GM12878 (cell line): Measurements from ENCODE around the gene KCNC1. TPM values are rescaled to one million over a fixed set of nuclear protein-coding genes. Genes with fewer than 3 reads are reported as not detected.

ENCODE experiments used
- ATAC-seq: fragments of 200-7000 bp; cut with Tn5 transposase; 3 replicates; pipeline ENCODE4 v1.9.1; 2020; ENCODE audit warnings: mild to moderate bottlenecking, moderate library complexity
- BruUV-seq: library from RNA; stranded (reverse); fragments of 400-500 nt; replicated peaks from 2 replicates; lab custom pipeline; 2021; lab: Mats Ljungman, UMichigan
- CTCF ChIA-PET: fragments of 300-600 bp; sonication (Branson Sonifier 250); formaldehyde crosslinking; extraction: SDS; loops from one replicate; lab custom pipeline; 2021; ENCODE audit warnings: inconsistent platforms; lab: Yijun Ruan, JAX
- POLR2A ChIA-PET: fragments of 350-600 bp; formaldehyde crosslinking; extraction: SDS; loops from one replicate; lab custom pipeline; 2021; ENCODE audit warnings: inconsistent platforms; lab: Charles Lee
- RAD21 ChIA-PET: fragments of 300-600 bp; sonication (Branson Sonifier 250); formaldehyde crosslinking; loops from one replicate; lab custom pipeline; 2023; ENCODE audit warnings: antibody characterized with exemption; ENCODE audit not compliant: unreplicated experiment; lab: Charles Lee
- SMC1A ChIA-PET: fragments of 300-600 bp; sonication (Branson Sonifier 250); formaldehyde crosslinking; loops from one replicate; lab custom pipeline; 2023; ENCODE audit not compliant: unreplicated experiment, uncharacterized antibody; lab: Charles Lee
- DNase-seq: peaks from one replicate; pipeline ENCODE4 v3.0.0-alpha.2; 2011; ENCODE audit warnings: low read depth, low spot score
- FAIRE-seq: peaks from 3 replicates; lab custom pipeline; 2011; peaks lifted over from hg19 to GRCh38; lab: Jason Lieb, UNC
- H2AFZ ChIP-seq: 2 replicates; pipeline ENCODE4 v1.6.0; 2011; ENCODE audit warnings: low read depth, low read length, control low read depth; ENCODE audit not compliant: control insufficient read depth
- H3K27ac ChIP-seq: 2 replicates; pipeline ENCODE4 v1.5.1; 2011; ENCODE audit warnings: control low read depth; ENCODE audit not compliant: control insufficient read depth, insufficient read depth
- H3K27me3 ChIP-seq, 2 experiments: replicated peaks in 1 of 2; 2 replicates each; pipeline versions ENCODE4 v1.6.0 to v1.6.1; 2011; ENCODE audit warnings: low read length in 1 of 2; ENCODE audit not compliant: control insufficient read depth in 2 of 2, insufficient read depth in 2 of 2
- H3K36me3 ChIP-seq, 2 experiments: 2 replicates each; pipeline ENCODE4 v1.5.1; 2011; ENCODE audit warnings: low read length in 1 of 2; ENCODE audit not compliant: control insufficient read depth in 2 of 2, insufficient read depth in 2 of 2
- H3K4me1 ChIP-seq: 2 replicates; pipeline ENCODE4 v1.6.1; 2011; ENCODE audit warnings: mild to moderate bottlenecking, low read length, moderate library complexity, mixed read lengths; ENCODE audit not compliant: control insufficient read depth, insufficient read depth
- H3K4me2 ChIP-seq: 2 replicates; pipeline ENCODE4 v1.6.0; 2011; ENCODE audit warnings: control low read depth; ENCODE audit not compliant: control insufficient read depth, insufficient read depth
- H3K4me3 ChIP-seq: fragments of 200-600 bp; sonication (generic); 2 replicates; pipeline ENCODE4 v1.5.1; 2016
- H3K79me2 ChIP-seq: 2 replicates; pipeline ENCODE4 v1.6.0; 2011; ENCODE audit warnings: low read length; ENCODE audit not compliant: control insufficient read depth, insufficient read depth
- H3K9ac ChIP-seq: 2 replicates; pipeline ENCODE4 v1.8.0; 2011; ENCODE audit warnings: low read length, control low read depth, mixed read lengths; ENCODE audit not compliant: control insufficient read depth, insufficient read depth
- H3K9me3 ChIP-seq: replicated peaks from 3 replicates; pipeline ENCODE4 v1.5.1; 2011; ENCODE audit warnings: mild to moderate bottlenecking, low read length; ENCODE audit not compliant: control insufficient read depth, insufficient read depth
- H4K20me1 ChIP-seq: 2 replicates; pipeline ENCODE4 v1.6.0; 2011; ENCODE audit not compliant: control insufficient read depth, insufficient read depth
- BHLHE40 ChIP-seq, 2 experiments: fragments of 450-650 bp in 1 of 2; IDR thresholded peaks; 2 replicates each; pipeline ENCODE4 v1.6.1; 2011 to 2017; ENCODE audit warnings: low read depth in 2 of 2, borderline replicate concordance in 1 of 2, improper control_type of control experiment in 1 of 2, low read length in 1 of 2, mild to moderate bottlenecking in 1 of 2
- CEBPB ChIP-seq, 2 experiments: fragments of 150-350 bp in 1 of 2; IDR thresholded peaks; 2 replicates each; pipeline ENCODE4 v1.6.1; 2012 to 2014; ENCODE audit warnings: low read depth in 2 of 2, low read length in 2 of 2, borderline replicate concordance in 1 of 2, inconsistent platforms in 1 of 2
- CHD2 ChIP-seq: IDR thresholded peaks from 2 replicates; pipeline ENCODE4 v1.6.1; 2011; ENCODE audit warnings: low read depth, low read length, improper control_type of control experiment, borderline replicate concordance
- CHD4 ChIP-seq: fragments of 200-600 bp; sonication (generic); IDR thresholded peaks from 2 replicates; pipeline ENCODE4 v1.6.1; 2016; ENCODE audit warnings: mild to moderate bottlenecking
- E4F1 ChIP-seq: fragments of 450-650 bp; IDR thresholded peaks from 2 replicates; pipeline ENCODE4 v1.6.1; 2018; ENCODE audit warnings: borderline replicate concordance, mild to moderate bottlenecking; ENCODE audit not compliant: partially characterized antibody
- FOXM1 ChIP-seq: IDR thresholded peaks from 2 replicates; pipeline ENCODE4 v1.6.1; 2012; ENCODE audit warnings: low read depth, mild to moderate bottlenecking, inconsistent platforms, low read length, moderate library complexity
- KDM1A ChIP-seq: fragments of 200-600 bp; sonication (generic); IDR thresholded peaks from 2 replicates; pipeline ENCODE4 v1.6.1; 2016; ENCODE audit warnings: borderline replicate concordance
- LARP7 ChIP-seq: fragments of 450-650 bp; IDR thresholded peaks from 2 replicates; pipeline ENCODE4 v1.6.1; 2017; ENCODE audit warnings: mild to moderate bottlenecking
- NFIC ChIP-seq: IDR thresholded peaks from 2 replicates; pipeline ENCODE4 v1.6.1; 2012; ENCODE audit warnings: low read depth, mild to moderate bottlenecking, inconsistent platforms, low read length, moderate library complexity
- NR2C2 ChIP-seq: IDR thresholded peaks from 2 replicates; pipeline ENCODE4 v1.6.1; 2011; ENCODE audit warnings: borderline replicate concordance, low read depth; ENCODE audit not compliant: control insufficient read depth, insufficient read length
- NR2F1 ChIP-seq: fragments of 450-650 bp; conservative IDR thresholded peaks from 2 replicates; pipeline ENCODE4 v1.6.1; 2017; ENCODE audit warnings: mild to moderate bottlenecking
- PAX8 ChIP-seq: fragments of 450-650 bp; IDR thresholded peaks from 2 replicates; pipeline ENCODE4 v1.6.1; 2017; ENCODE audit warnings: mild to moderate bottlenecking, moderate library complexity
- PML ChIP-seq: IDR thresholded peaks from 2 replicates; pipeline ENCODE4 v1.6.1; 2012; ENCODE audit warnings: low read length, inconsistent platforms
- POLR2A ChIP-seq: IDR thresholded peaks from 2 replicates; pipeline ENCODE4 v1.6.1; 2011; ENCODE audit warnings: low read depth, mild to moderate bottlenecking, low read length
- POU2F2 ChIP-seq: IDR thresholded peaks from 3 replicates; pipeline ENCODE4 v1.6.1; 2011; ENCODE audit warnings: low read depth, mild to moderate bottlenecking, low read length, borderline replicate concordance
- RCOR1 ChIP-seq: conservative IDR thresholded peaks from 2 replicates; pipeline ENCODE4 v1.6.1; 2012; ENCODE audit warnings: low read depth, low read length, improper control_type of control experiment
- RELA ChIP-seq: fragments of 450-650 bp; IDR thresholded peaks from 2 replicates; pipeline ENCODE4 v1.8.0; 2014; ENCODE audit warnings: borderline replicate concordance; ENCODE audit not compliant: partially characterized antibody
- ZBTB11 ChIP-seq: fragments of 450-650 bp; formaldehyde crosslinking; IDR thresholded peaks from 2 replicates; pipeline ENCODE4 v1.5.0; 2022; ENCODE audit warnings: mild to moderate bottlenecking, missing genetic modification characterization
- ZNF274 ChIP-seq: IDR thresholded peaks from one replicate; pipeline ENCODE4 v1.8.0; 2011; ENCODE audit not compliant: insufficient read length, insufficient read depth
- WGBS: methylation state at CpG from one replicate; pipeline ENCODE4 v1.1.6; 2016; ENCODE audit warnings: low lambda C conversion rate; ENCODE audit not compliant: insufficient replicate concordance, insufficient coverage; ENCODE audit errors: missing lambda C conversion rate; 5-methylcytosine and 5-hydroxymethylcytosine counted together
- in situ Hi-C: fragments of 300-500 bp; cut with MboI; formaldehyde crosslinking; loops from 9 replicates; pipeline ENCODE4 v1.14.3; 2018; ENCODE audit warnings: mixed read lengths
- intact Hi-C: fragments of 100-400 bp; cut with micrococcal nuclease; formaldehyde crosslinking; loops from one replicate; pipeline ENCODE4 v1.14.2; 2022; ENCODE audit not compliant: unreplicated experiment
- polyA plus RNA-seq, 11 experiments: library from polyadenylated mRNA; depleted of rRNA in 4 of 11; unstranded in 6 of 11; stranded (reverse) in 5 of 11; fragments of >200 nt; fragmentation: Nextera tagmentation in 4 of 11; fragmentation: Illumina TruSeq in 1 of 11; extraction: Ambion mirVana in 4 of 11; extraction: Trizol in 1 of 11; gene quantifications; 1 replicate in 1 of 11; 2 replicates in 10 of 11; pipeline versions ENCODE4 v1.2.1 to v1.2.3, GENCODE V29; 2011 to 2016; ENCODE audit warnings: inconsistent platforms in 2 of 11, missing spikeins in 2 of 11, low read depth in 1 of 11
- total RNA-seq, 4 experiments: library from RNA; depleted of rRNA in 3 of 4; stranded (reverse); fragments of >200 nt in 3 of 4; fragmentation: Illumina TruSeq in 1 of 4; extraction: Trizol in 1 of 4; gene quantifications; 2 replicates each; pipeline versions ENCODE4 v1.2.1 to v1.2.3, GENCODE V29; 2013 to 2021

KCNC1 gene
- total and polyA plus RNA-seq, 10 of the 15 experiments (the other 5 are each of a cell fraction or from before 2014, with no cell fraction given) = 0.27 to 0.34 TPM; not detected in 8

GRCh38 chr11:17743026-17743807, 8.6 kb downstream of the KCNC1 start:
- in situ Hi-C loops = no loop called here
- peaks cover 0 to 4% of the 10 kb centered on the region in 2 experiments; a peak in 1 of 4 replicates for H3K27me3 ChIP-seq
- H4K20me1 ChIP-seq = no peaks in the 10 kb centered on the region
- no peaks in the 10 kb centered on the region for H3K9me3 ChIP-seq
- no peaks in the 10 kb centered on the region for H3K4me1 ChIP-seq
- WGBS = 61% methylated on average over 13 of the region's 13 CpGs
- no TSS peak for BruUV-seq
- TF ChIP-seq FOXM1 (no peak), CHD4 (no peak), NR2F1 (no peak), E4F1 (no peak), POLR2A (no peak), NR2C2 (no peak), POU2F2 (no peak), LARP7 (no peak), CHD2 (no peak), PAX8 (no peak), RELA (no peak), PML (no peak), BHLHE40 (IDR thresholded peaks at IDR 0.05; ENCODE audit: borderline replicate concordance in 1 of 2, low read depth in 2 of 2, low read length in 1 of 2) (no peak), ZNF274 (no peak), CEBPB (IDR thresholded peaks at IDR 0.05; ENCODE audit: borderline replicate concordance in 1 of 2, low read depth in 2 of 2, low read length in 2 of 2) (no peak), KDM1A (no peak), NFIC (no peak), ZBTB11 (CRISPR knock-in tag) (no peak), RCOR1 (no peak)
- H3K4me3 ChIP-seq = no peak overlapping the region
- no peak for FAIRE-seq
- intact Hi-C loops = no loop called here
- ChIA-PET POLR2A (no interaction called here), RAD21 (no interaction called here), CTCF (interaction anchor here (0.9 to 1.7 kb wide), 3 partner anchors 12 to 235 kb away, joined by 3 to 5 read pairs (median 3); no protein-coding TSS in a partner anchor), SMC1A (interaction anchor here (1.4 kb wide), 1 partner anchor 12 kb away, joined by 5 read pairs; no protein-coding TSS in a partner anchor)
- no peak overlapping the region for H3K9ac ChIP-seq
- no peak overlapping the region for H3K4me2 ChIP-seq
- no peak overlapping the region for H2AFZ ChIP-seq
- DNase-seq = no peak
- H3K27ac ChIP-seq = no peak overlapping the region
- no peaks in the 10 kb centered on the region for H3K79me2 ChIP-seq
- no peak for ATAC-seq
- H3K36me3 ChIP-seq = no peaks in the 10 kb centered on the region
